ENCODE results near the gene MIPEP.
"Not testable (repeated sequence)": the region's sequence is repeated elsewhere in the genome, so short reads cannot be mapped to it uniquely, and the experiment has no call there.

Gene MIPEP

DNA sequence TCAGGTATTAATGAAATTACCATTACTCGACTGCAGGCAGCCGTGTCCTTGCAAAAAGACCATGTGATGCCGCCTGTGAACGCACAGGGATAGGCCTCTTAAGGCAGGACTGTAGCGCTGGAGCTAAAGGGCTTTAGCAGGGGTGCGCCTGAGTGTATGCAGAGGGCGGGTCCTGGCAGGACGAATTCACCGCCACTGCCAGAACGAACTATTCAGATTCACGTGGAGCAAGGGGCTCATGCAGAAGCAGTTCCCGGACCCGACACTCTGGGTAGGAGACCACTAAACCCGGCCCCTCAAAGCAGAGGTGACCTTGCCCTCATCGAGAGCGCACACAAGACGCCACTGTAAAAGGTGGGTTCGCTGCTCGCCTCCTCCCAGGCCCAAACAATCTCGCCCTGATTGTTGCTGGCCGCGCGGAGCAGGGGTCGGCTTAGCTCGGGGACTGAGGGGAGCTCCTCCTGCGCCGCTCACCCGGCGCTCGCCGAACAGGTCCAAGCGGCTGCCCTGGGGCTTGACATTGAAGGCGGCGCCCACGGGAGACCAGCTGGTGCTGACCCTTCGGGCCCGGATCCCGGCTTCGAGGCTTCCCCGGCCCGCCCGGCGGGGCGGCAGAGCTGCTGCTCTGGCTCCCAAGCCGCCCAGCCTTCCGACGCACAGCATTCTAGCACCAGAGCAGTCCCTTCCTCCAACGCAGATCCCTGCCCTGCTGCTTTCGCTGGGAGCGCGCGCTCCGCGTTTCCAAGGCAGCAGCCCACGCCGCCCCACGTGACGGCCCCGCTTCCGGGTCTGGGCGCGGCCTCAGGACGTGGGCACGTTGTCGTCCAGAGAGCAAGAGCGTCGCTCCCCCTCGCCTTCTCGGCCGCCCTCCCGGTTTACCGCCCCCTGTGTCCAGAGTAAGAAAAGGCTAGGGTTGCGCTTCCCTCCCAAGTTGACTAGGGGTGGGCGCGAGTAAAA, at the start of gene MIPEP:
Gene MIPEP (minus strand): TSS at position 743 of the 957 bp plus-strand sequence. CDS start 80 bp downstream, at position 663.
- DNase-seq = peak; percentile 45 to 96 (median 90)

DNA sequence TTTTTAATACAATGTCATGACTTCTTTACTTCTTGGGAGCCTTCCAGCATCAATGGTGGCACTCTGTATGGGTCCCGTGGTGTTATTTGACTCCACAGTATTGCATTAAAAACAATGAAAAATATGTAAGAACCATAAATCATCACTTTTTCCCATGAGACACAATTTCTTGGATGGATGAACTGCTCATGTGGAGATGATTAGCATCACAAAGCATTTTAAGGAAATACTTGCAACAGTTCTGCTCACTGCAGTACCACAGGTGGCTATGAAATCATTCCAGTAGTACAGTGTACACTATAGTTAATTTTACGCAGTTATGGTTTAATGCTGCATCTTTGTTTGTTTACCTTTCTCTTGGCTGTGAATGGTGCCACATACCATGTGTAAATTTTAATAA, 45.3 kb upstream of the MIPEP start:
- no peak for DNase-seq

DNA sequence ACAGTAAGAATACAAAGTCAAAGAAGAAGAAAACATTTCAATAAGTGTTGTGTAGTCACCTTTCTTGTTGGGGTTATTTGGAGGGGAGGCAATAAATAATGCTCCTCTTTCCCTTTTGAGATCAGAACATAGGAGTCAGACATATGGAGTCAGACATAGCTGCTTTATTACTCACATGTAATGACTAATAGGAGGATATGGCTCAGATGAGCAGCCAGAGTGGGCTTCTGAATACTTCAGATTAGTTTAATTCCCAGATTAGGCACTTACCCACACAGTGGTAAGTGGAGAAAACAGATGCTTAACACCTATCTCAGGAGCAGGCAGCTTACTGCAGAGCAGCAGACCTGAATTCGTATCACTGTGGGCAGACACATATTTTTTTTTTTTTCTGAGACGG, 39.8 kb upstream of the MIPEP start:
- no peak for DNase-seq

DNA sequence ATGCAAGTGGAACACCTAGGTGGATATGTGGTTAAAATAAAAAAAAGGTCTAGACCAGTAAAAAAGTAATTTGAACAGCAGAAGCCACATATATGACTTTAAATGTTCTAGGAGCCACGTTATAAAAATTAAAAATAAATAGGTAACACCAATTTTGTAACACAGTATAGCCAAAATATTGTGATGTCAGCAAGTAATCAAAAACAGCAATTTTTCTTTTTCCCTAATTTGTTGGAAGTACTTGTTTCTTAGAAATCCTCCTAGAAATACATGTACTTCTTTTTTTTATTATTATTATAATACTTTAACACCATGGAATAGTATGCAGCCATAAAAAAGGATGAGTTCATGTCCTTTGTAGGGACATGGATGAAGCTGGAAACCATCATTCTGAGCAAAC, 33.8 kb upstream of the MIPEP start:
- no peak for DNase-seq

DNA sequence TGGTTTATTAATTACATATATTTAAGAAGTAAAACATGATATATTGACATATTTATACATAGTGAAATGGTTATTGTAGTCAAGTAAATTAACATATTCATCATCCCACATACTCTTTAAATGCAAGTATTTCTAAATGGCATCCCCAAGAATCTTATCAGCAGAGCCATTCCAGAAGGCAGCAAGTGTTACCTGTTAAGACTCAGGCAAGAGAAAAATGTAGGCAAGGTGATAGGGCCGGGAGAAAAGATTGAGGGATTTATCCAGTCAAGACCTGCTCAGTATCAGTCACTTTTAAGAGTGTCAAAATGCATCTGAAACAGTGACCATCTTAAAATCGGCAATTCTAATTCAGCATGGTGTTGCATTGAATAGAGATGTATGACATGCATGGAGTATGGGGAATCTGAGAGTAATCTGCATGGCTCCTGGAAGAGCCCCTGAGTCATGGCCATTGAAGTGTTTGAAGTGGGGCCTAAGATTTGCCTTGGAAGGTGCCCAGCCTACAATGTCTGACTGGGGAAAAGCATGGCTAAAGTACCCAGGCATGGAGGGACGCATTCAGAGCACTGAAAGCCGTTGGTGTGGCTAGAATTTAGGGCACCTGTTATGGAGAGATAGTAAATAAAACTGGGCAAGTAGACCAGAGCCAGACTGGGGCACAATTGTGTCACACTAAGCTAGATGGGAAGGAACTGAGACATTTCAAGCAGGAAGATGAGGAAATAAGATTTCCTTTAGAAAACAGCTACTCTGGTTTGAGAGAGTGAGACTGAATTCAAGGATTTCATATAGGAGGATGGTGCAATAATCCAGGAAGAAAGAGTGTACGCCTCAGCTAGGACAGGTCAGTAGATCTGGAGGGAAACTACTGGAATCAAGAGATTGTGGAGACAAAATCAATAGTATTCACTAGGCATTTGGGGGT, 33.1 kb upstream of the MIPEP start:
- DNase-seq = no peak

- DNase-seq = peak in 4 of 14 donors; percentile 2 to 14 (median 12)
Measured at GRCh38 chr13:23921451-23921888, 32.3 kb upstream of the MIPEP start.

DNA sequence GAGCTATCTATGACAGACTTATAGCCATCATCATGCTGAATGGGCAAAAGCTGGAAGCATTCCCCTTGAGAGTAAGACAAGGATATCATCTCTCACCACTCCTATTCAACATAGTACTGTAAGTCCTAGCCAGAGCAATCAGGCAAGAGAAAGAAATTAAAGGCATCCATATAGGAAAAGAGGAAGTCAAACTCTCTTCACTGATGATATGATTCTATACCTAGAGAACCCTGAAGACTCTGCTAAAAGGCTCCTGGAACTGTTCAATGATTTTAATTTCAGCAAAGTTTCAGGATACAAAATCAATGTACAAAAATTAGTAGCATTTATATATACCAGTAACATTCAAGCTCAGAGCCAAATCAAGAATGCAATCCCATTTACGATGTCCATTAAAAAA, 29.8 kb upstream of the MIPEP start:
- DNase-seq = no peak

DNA sequence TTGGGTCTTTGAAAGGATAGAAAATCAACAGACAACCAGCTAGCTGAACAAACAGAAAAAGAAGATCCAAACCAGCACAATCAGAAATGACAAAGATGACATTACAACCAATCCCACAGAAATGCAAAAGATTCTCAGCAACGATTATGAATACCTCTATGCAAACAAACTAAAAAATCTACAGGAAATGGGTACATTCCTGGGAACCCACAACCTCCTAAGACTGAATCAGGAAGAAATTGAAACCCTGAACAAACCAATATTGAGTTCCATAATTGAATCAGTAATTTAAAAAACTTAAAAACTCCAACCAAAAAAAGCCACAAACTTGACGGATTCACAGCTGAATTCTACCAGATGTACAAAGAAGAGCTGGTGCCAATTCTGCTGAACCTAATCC, 29.0 kb upstream of the MIPEP start:
- no peak for DNase-seq

GRCh38 chr13:23915308-23915707, 26.1 kb upstream of the MIPEP start:
- DNase-seq = no peak

DNA sequence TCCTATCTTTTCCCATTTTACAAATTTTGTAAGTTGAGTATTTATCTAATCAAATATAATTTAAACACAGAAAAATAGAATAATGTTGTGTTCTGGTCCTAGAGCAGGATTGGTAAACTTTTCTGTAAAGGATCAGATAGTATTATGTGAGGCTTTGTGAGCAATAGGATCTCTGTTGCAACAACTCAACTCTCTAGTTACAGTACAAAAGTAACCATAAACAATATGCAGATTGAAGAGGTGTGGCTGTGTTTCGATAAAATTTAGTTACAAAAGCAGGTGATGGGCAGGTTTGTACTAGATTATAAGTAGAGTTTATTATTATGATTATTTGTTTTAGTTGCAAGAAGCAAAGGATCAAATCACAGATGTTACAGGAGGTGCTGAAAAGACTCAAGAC, 23.3 kb upstream of the MIPEP start:
- DNase-seq = no peak

DNA sequence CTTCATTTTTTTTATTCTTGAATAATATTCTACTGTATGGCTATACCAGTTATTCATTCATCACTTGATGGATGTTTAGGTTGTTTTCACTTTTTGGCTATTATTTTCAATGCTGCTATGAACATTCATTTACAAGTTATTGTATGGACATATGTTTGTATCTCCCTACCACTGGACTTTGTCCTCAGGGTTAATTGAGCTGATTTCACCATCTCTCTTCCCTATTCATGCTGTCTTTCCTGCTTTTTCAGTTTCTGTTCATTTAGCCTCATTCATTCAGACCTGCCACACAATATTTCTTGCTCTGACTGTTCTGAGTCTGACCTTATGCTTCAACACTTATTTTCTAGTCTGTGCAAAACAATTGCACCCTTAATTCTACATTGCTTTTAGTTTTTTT, 20.4 kb upstream of the MIPEP start:
- DNase-seq = no peak

- no peak for DNase-seq
Measured at GRCh38 chr13:23905766-23906165, 16.6 kb upstream of the MIPEP start.

- DNase-seq = no peak
Measured at GRCh38 chr13:23903906-23904280, 14.7 kb upstream of the MIPEP start.

DNA sequence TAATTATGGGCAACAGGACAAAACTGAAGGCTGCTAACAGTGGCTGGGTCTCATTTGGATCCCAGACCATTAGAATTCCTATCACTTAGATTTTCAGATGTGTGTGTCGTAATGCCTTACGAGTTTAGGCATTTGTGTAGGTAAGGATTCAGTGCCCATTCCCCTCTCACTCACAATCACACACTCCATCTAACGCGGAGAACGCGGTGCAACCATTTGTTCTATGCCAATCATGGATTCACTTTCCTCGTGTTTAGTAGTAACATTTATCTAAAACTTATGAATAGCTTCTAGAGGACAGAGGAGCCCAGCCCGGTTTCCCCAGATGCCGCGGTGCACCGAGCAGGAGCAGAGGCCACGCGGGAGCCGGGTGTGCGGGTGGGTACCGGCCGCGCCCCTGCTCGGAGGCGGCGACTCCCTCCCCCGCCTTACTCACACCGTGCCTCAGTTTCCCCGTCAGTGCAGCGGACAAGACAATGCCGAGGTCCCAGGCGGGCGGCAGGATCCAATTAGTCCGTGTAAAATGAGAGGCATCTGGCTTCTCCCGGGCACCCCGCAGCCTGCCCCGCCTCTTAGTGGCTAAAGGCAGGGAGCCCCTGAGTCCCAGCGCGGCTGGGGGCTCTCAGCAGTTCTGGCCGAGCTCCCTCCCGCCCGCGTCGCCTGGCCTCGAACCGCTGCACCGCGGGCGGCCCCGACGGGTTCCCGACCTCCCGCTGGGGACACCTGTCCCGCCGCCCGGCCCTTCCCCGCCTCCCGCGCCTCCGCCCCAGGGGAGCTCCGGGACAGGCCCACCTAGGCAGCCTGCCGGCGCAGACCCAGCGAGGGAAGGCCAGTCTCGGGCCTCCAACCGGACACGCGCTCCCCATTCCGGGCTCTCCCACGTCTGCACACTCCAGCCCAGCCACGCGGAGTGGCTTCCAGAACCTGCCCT, 14.0 kb upstream of the MIPEP start:
- DNase-seq = no peak

- DNase-seq = no peak
Measured at GRCh38 chr13:23901365-23901764, 12.2 kb upstream of the MIPEP start.

- peak in 1 of 14 donors; percentile 13 for DNase-seq
Measured at GRCh38 chr13:23899555-23899954, 10.4 kb upstream of the MIPEP start.

DNA sequence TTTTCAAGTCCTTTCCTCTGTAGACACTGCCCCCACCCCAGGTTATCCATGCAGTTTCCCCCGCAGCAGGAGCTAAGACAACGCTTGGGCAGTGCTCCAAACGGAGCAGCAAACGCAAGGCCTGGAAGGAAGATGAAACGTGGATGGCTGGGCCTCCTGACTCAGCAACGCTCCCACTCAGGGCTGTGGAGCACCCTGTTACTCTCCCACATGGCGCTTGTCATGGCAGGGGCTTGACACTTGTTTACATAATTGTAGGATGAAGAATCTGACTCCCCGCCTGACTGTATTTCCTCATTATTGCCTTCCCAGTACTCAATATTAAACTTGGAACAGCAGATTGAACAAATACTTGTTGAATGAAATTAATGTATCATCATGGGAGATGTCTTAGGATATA, 8.9 kb upstream of the MIPEP start:
- no peak for DNase-seq

DNA sequence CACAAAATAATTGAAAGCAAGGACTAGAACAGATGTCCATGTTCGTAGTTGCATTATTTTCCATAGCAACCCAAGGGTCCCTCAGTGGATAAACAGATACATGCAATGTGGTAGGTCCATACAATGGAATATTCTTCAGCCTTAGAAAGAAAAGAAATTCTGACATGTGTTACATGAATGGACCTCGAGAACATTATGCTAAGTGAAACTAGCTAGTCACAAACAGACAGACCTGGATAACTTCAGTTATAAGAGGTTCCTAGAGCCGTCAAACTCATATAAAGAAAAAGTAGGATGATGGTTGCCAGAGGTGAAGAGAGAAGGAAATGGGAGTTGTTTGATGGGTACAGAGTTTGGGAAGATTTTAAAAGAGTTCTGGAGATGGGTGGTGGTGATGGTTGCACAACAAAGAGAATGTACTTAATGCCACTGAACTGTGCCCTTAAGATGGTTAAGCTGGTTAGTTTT, 8.3 kb upstream of the MIPEP start, which contains the start of gene C1QTNF9B:
Gene C1QTNF9B (minus strand): TSS at position 51 of the 468 bp plus-strand sequence.
- DNase-seq = not testable (repeated sequence)

DNA sequence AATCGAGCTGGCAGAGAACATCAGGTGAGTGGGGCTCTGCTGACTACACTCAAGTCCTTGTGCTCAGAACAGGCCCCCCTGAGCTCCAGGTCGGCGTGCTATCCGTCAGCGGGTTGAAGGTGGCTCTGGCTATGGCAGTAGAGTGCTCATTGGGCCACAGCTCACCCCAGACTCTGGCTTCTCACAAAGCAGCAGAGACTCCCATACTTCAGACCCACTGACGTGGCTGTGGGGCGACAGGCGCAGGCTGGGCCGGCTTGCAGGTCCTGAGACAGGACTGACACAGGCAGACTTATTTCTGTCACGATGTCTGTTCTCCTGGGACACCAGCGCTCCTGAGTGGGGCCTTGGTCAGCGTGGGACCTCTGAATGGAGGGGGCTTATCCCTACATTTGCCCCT, 5.5 kb upstream of the MIPEP start:
- DNase-seq = not testable (repeated sequence)

- DNase-seq = not testable (repeated sequence)
Measured at GRCh38 chr13:23893791-23894190, 4.6 kb upstream of the MIPEP start.

Data from C1 segment of cervical spinal cord (tissue), 14 donors.